Nephron progenitor cell (in vitro differentiated cells): ENCODE data around the gene ELANE.
"Not testable (repeated sequence)": the region's sequence is repeated elsewhere in the genome, so short reads cannot be mapped to it uniquely, and the experiment has no call there.

ENCODE experiments used
- DNase-seq: peaks from one replicate; pipeline ENCODE4 v3.0.0; 2021
- H3K27ac Mint-ChIP-seq: 2 replicates; pipeline ENCODE4 v1.8.0; 2021; ENCODE audit warnings: mild to moderate bottlenecking, moderate library complexity, mixed read lengths
- H3K27me3 Mint-ChIP-seq: 2 replicates; pipeline ENCODE4 v1.8.0; 2021; ENCODE audit warnings: mild to moderate bottlenecking, low read depth, mixed read lengths; ENCODE audit not compliant: poor library complexity
- H3K36me3 Mint-ChIP-seq: 2 replicates; pipeline ENCODE4 v1.8.0; 2021; ENCODE audit warnings: low read depth, mixed read lengths
- H3K4me1 Mint-ChIP-seq: 2 replicates; pipeline ENCODE4 v1.8.0; 2021; ENCODE audit warnings: mixed read lengths
- H3K4me3 Mint-ChIP-seq: 2 replicates; pipeline ENCODE4 v1.8.0; 2021; ENCODE audit warnings: mild to moderate bottlenecking, moderate library complexity, mixed read lengths
- H3K9me3 Mint-ChIP-seq: 2 replicates; pipeline ENCODE4 v1.8.0; 2021; ENCODE audit warnings: mild to moderate bottlenecking, moderate library complexity, mixed read lengths
- CTCF ChIP-seq: fragments of 200-600 bp; sonication (generic); IDR thresholded peaks from 2 replicates; pipeline ENCODE4 v1.5.0; 2021; ENCODE audit warnings: antibody characterized with exemption

Gene ELANE

DNA sequence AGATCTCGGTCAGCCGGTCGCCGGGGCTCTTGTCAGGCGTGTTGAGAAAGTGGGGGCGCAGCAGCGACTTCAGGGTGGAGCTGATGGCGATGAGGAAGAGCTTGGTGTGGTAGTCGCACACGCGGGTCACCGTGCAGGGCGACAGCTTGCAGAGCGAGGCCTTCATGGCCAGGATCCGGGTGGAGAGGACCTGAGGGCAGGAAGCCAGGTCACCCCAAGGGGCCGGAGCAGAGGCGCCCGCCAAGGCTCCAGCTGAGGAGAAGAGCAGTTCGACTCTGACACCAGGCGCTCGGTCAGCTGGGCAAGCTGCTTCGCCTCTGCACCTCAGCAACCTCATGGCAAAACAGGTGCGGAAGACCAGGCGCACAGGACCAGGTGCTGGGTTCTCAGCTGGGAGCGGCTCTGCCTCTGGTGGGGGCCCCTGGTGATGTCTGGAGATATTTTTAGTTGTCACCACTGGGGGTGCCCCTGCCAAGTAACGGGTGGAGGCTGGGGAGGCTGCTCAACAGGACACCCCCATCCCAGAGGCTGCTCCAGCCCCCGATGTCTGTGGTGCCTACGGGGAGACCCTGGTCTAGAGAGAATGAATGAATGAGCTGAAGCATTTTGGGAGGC, 23.3 kb downstream of the ELANE start:
- Mint-ChIP-seq H3K36me3 (peaks cover 21% of the 10 kb centered on the region), H3K27ac (no peak overlapping the region), H3K9me3 (no peaks in the 10 kb centered on the region), H3K4me3 (no peak overlapping the region), H3K4me1 (no peaks in the 10 kb centered on the region), H3K27me3 (no peaks in the 10 kb centered on the region)
- TF ChIP-seq CTCF = no peak
- DNase-seq = no peak

- Mint-ChIP-seq H3K4me1 (no peaks in the 10 kb centered on the region), H3K27me3 (no peaks in the 10 kb centered on the region), H3K9me3 (no peaks in the 10 kb centered on the region), H3K36me3 (peaks cover 27% of the 10 kb centered on the region), H3K4me3 (no peak overlapping the region), H3K27ac (no peak overlapping the region)
- DNase-seq = no peak
- TF ChIP-seq CTCF = no peak
Measured at GRCh38 chr19:876089-876488, 24.0 kb downstream of the ELANE start.

- no peak for DNase-seq
- no peaks in the 10 kb centered on the region for H3K4me1 Mint-ChIP-seq
- no peaks in the 10 kb centered on the region for H3K9me3 Mint-ChIP-seq
- H3K4me3 Mint-ChIP-seq = no peak overlapping the region
- no peak overlapping the region for H3K27ac Mint-ChIP-seq
- no peaks in the 10 kb centered on the region for H3K27me3 Mint-ChIP-seq
- peaks cover 30% of the 10 kb centered on the region for H3K36me3 Mint-ChIP-seq
- TF ChIP-seq CTCF = no peak
Measured at GRCh38 chr19:876780-877314, 24.7 kb downstream of the ELANE start.

DNA sequence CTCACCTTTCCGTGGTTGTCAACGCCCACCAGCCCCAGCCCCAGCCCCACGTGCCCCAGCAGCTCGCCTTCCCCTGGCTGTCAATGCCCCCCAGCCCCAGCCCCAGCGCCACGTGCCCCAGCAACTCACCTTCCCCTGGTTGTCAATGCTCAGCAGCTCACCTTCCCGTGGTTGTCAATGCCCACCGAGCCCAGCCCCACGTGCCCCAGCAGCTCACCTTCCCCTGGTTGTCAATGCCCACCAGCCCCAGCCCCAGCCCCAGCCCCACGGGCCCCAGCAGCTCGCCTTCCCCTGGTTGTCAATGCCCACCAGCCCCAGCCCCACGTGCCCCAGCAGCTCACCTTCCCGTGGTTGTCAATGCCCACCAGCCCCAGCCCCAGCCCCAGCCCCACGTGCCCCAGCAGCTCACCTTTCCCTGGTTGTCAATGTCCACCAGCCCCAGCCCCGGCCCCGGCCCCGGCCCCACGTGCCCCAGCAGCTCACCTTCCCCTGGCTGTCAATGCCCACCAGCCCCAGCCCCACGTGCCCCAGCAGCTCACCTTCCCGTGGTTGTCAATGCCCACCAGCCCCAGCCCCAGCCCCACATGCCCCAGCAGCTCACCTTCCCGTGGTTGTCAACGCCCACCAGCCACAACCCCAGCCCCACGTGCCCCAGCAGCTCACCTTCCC, 26.0 kb downstream of the ELANE start:
- not testable (repeated sequence) for H3K9me3 Mint-ChIP-seq, H3K4me1 Mint-ChIP-seq, H3K4me3 Mint-ChIP-seq, H3K27ac Mint-ChIP-seq, DNase-seq, H3K27me3 Mint-ChIP-seq
- peaks cover 39% of the 10 kb centered on the region for H3K36me3 Mint-ChIP-seq

- not testable (repeated sequence) for H3K27ac Mint-ChIP-seq, H3K4me1 Mint-ChIP-seq, DNase-seq, H3K4me3 Mint-ChIP-seq, H3K9me3 Mint-ChIP-seq, H3K27me3 Mint-ChIP-seq
- H3K36me3 Mint-ChIP-seq = peaks cover 39% of the 10 kb centered on the region
Measured at GRCh38 chr19:878751-879561, 26.9 kb downstream of the ELANE start.

DNA sequence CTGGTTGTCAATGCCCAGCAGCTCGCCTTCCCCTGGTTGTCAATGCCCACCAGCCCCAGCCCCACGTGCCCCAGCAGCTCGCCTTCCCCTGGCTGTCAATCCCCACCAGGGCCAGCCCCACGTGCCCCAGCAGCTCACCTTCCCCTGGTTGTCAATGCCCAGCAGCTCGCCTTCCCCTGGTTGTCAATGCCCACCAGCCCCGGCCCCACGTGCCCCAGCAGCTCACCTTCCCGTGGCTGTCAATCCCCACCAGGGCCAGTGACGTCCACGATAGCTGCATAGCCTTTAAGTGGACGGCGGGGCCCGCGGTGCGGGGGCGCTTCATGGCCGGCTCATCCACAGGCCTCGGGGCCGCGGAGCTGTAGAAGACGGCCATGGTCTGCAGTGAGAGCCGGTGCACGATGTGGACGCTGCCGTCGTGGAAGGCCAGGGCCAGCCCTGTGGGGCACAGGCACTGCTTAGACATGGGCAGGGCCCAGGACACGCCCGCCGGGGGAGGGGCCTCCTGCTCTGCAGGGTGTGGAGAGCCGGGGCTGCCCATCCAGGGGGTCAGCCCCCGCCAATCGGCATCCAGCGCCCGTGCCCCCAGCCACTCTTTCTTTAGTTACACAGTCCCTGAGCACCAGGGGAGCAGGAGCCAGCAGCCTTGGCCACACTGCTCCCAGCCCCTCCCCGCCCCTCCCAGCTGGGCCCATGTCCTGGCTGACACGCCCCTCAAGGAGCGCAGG, 27.8 kb downstream of the ELANE start:
- DNase-seq = no peak
- Mint-ChIP-seq H3K4me3 (no peak overlapping the region), H3K36me3 (peaks cover 39% of the 10 kb centered on the region), H3K4me1 (no peaks in the 10 kb centered on the region), H3K27ac (no peak overlapping the region), H3K9me3 (no peaks in the 10 kb centered on the region), H3K27me3 (no peaks in the 10 kb centered on the region)
- no peak for TF ChIP-seq CTCF
